ENCODE measurements around the gene IFITM10.

IFITM10 gene

GRCh38 chr11:1776331-1776851 lies 26.0 kb upstream of the IFITM10 start:
- TF ChIP-seq ZNF8 (CRISPR knock-in tag; IDR thresholded peaks at IDR 0.05) (no peak), POU6F1 (CRISPR knock-in tag; IDR thresholded peaks at IDR 0.05; ENCODE audit: borderline replicate concordance, low read depth) (no peak), CSRNP3 (CRISPR knock-in tag; IDR thresholded peaks at IDR 0.05) (no peak), SNAI2 (CRISPR knock-in tag; IDR thresholded peaks at IDR 0.05) (no peak), ZFP30 (CRISPR knock-in tag; IDR thresholded peaks at IDR 0.05) (no peak), ISL1 (CRISPR knock-in tag; IDR thresholded peaks at IDR 0.05) (no peak), OSR1 (CRISPR knock-in tag; IDR thresholded peaks at IDR 0.05) (no peak), RARB (CRISPR knock-in tag; IDR thresholded peaks at IDR 0.05) (no peak), ESRRG (CRISPR knock-in tag; IDR thresholded peaks at IDR 0.05) (no peak)
- ATAC-seq = no peak

- no peak for ATAC-seq
- no peak for TF ChIP-seq PATZ1 (CRISPR knock-in tag; IDR thresholded peaks at IDR 0.05; ENCODE audit: borderline replicate concordance)
- no peak for TF ChIP-seq CSRNP3 (CRISPR knock-in tag; IDR thresholded peaks at IDR 0.05)
- TF ChIP-seq ZNF565 (CRISPR knock-in tag; conservative IDR thresholded peaks at IDR 0.05; ENCODE audit: low read depth) = no peak
- no peak for TF ChIP-seq TOX (CRISPR knock-in tag; IDR thresholded peaks at IDR 0.05; ENCODE audit: borderline replicate concordance)
- TF ChIP-seq TCF4 (CRISPR knock-in tag; IDR thresholded peaks at IDR 0.05; ENCODE audit: borderline replicate concordance) = no peak
- no peak for TF ChIP-seq SNAI2 (CRISPR knock-in tag; IDR thresholded peaks at IDR 0.05)
- TF ChIP-seq PPARA (CRISPR knock-in tag; IDR thresholded peaks at IDR 0.05; ENCODE audit: borderline replicate concordance) = no peak
- TF ChIP-seq POU6F1 (CRISPR knock-in tag; IDR thresholded peaks at IDR 0.05; ENCODE audit: borderline replicate concordance, low read depth) = no peak
- TF ChIP-seq ZC3H10 (CRISPR knock-in tag; IDR thresholded peaks at IDR 0.05) = no peak
- TF ChIP-seq GLIS3 (CRISPR knock-in tag; IDR thresholded peaks at IDR 0.05) = no peak
- TF ChIP-seq ESRRG (CRISPR knock-in tag; IDR thresholded peaks at IDR 0.05) = no peak
- TF ChIP-seq CREB5 (CRISPR knock-in tag; IDR thresholded peaks at IDR 0.05; ENCODE audit: low read depth) = no peak
- no peak for TF ChIP-seq ZNF8 (CRISPR knock-in tag; IDR thresholded peaks at IDR 0.05)
- TF ChIP-seq OSR1 (CRISPR knock-in tag; IDR thresholded peaks at IDR 0.05) = no peak
Measured at GRCh38 chr11:1774886-1775285, 24.5 kb upstream of the IFITM10 start.

GRCh38 chr11:1773994-1774550 lies 23.7 kb upstream of the IFITM10 start:
- ATAC-seq = no peak
- TF ChIP-seq ZC3H10 (CRISPR knock-in tag; IDR thresholded peaks at IDR 0.05) (no peak), CSDC2 (CRISPR knock-in tag; IDR thresholded peaks at IDR 0.05) (no peak), RARB (CRISPR knock-in tag; IDR thresholded peaks at IDR 0.05) (no peak), ARNTL (CRISPR knock-in tag; IDR thresholded peaks at IDR 0.05; ENCODE audit: borderline replicate concordance, low read depth) (no peak), PATZ1 (CRISPR knock-in tag; IDR thresholded peaks at IDR 0.05; ENCODE audit: borderline replicate concordance) (no peak), ISL1 (CRISPR knock-in tag; IDR thresholded peaks at IDR 0.05) (no peak), POU6F1 (CRISPR knock-in tag; IDR thresholded peaks at IDR 0.05; ENCODE audit: borderline replicate concordance, low read depth) (no peak), ZFP30 (CRISPR knock-in tag; IDR thresholded peaks at IDR 0.05) (no peak), SNAI2 (CRISPR knock-in tag; IDR thresholded peaks at IDR 0.05) (no peak), ESRRG (CRISPR knock-in tag; IDR thresholded peaks at IDR 0.05) (no peak)
